ENCODE data around the gene PIK3C2B.
A peak's percentile ranks its signal among the peaks of the same experiment; 100 is the strongest.
"Not testable (repeated sequence)": the region's sequence is repeated elsewhere in the genome, so short reads cannot be mapped to it uniquely, and the experiment has no call there.

The PIK3C2B gene, protein sequence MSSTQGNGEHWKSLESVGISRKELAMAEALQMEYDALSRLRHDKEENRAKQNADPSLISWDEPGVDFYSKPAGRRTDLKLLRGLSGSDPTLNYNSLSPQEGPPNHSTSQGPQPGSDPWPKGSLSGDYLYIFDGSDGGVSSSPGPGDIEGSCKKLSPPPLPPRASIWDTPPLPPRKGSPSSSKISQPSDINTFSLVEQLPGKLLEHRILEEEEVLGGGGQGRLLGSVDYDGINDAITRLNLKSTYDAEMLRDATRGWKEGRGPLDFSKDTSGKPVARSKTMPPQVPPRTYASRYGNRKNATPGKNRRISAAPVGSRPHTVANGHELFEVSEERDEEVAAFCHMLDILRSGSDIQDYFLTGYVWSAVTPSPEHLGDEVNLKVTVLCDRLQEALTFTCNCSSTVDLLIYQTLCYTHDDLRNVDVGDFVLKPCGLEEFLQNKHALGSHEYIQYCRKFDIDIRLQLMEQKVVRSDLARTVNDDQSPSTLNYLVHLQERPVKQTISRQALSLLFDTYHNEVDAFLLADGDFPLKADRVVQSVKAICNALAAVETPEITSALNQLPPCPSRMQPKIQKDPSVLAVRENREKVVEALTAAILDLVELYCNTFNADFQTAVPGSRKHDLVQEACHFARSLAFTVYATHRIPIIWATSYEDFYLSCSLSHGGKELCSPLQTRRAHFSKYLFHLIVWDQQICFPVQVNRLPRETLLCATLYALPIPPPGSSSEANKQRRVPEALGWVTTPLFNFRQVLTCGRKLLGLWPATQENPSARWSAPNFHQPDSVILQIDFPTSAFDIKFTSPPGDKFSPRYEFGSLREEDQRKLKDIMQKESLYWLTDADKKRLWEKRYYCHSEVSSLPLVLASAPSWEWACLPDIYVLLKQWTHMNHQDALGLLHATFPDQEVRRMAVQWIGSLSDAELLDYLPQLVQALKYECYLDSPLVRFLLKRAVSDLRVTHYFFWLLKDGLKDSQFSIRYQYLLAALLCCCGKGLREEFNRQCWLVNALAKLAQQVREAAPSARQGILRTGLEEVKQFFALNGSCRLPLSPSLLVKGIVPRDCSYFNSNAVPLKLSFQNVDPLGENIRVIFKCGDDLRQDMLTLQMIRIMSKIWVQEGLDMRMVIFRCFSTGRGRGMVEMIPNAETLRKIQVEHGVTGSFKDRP (N-terminal part only)

GRCh38 chr1:204494281-204495077 lies at the start of gene PIK3C2B:
Gene PIK3C2B, minus strand, starts transcription at chr1:204494805. Its CDS starts 25,003 bp downstream, at chr1:204469802.
- peak; percentile 70 for DNase-seq (ENCODE audit: low read depth)

DNA sequence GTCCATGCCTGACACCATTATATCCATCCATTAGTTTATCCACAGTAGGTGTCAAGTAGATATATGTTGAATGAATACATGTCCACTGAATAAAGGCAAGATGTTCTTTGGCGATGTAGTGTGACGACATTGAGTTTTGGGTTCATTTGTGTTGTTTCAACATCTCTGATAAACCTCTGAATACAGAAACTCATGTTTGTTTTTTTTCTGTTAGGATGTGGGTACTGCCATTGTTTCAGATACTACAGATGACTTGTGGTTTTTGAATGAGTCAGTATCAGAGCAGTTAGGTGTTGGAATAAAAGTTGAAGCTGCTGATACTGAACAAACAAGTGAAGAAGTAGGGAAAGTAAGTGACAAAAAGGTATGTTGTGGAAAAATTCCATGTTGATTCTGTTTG lies 49.7 kb upstream of the PIK3C2B start:
- DNase-seq (ENCODE audit: low read depth) = no peak

GRCh38 chr1:204541626-204542025 lies 47.0 kb upstream of the PIK3C2B start:
- DNase-seq (ENCODE audit: low read depth) = no peak

DNA sequence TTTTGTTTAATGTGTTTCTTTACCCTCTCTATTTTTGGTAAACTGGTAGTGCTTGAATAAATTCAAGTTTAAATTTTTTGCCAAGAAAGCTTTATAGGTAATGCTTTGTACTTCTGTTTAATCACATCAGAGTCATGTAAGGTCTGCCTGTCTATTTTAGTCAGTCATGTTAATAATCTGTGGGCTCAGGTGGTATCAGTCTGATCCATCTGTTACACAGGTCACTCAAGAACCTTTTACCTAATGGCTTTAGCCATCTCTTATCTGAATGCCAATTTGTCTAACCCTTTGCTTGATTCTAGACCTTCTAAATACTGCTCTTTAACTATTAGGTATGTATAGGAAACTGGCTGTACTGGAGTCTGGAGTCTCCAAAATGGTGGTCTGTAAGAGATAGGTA lies 38.2 kb upstream of the PIK3C2B start:
- DNase-seq (ENCODE audit: low read depth) = no peak

GRCh38 chr1:204530932-204531331 lies 36.3 kb upstream of the PIK3C2B start:
- DNase-seq (ENCODE audit: low read depth) = no peak

GRCh38 chr1:204529371-204529895 lies 34.8 kb upstream of the PIK3C2B start:
- no peak for DNase-seq (ENCODE audit: low read depth)

DNA sequence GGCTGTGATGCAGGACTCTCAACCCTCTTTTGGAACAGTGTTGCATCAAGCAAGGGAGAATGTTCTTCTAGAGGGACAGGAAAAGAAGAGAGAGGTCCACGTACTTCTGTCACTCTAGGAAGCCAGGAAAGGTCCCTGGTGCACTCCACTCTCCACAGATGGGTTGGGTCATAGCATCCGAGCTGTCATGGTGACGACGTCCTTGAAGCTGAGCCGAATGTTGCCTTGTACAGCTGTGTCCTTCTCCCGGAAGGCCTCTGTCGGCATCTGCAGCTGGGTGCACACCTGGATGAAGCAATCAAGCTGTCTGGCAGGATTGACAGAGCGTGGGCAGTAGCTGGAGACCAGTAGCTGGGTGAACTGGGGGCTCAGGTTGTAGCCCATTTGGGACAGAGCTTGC lies 34.1 kb upstream of the PIK3C2B start:
- DNase-seq (ENCODE audit: low read depth) = no peak

- DNase-seq (ENCODE audit: low read depth) = no peak
Observed at GRCh38 chr1:204528241-204528640, 33.6 kb upstream of the PIK3C2B start.

DNA sequence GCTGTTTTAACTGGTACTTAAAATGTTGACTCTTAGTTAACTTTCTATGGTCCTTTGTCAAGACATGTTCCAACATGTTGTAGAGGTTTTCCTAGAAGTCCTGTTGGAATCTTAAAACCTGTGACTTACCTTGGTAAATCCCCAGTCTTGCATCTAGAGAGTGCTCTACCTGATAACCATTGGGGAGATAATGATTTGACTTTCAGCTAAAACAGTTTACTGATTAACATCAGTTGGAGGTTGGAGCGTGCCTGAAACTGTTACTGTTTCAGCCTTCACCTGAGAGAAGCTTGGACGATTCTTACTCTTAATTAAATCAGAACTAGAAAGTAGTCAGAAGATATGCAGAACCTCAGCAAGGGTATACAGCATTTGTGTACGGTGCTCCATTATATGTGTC lies 30.4 kb upstream of the PIK3C2B start:
- DNase-seq (ENCODE audit: low read depth) = no peak

DNA sequence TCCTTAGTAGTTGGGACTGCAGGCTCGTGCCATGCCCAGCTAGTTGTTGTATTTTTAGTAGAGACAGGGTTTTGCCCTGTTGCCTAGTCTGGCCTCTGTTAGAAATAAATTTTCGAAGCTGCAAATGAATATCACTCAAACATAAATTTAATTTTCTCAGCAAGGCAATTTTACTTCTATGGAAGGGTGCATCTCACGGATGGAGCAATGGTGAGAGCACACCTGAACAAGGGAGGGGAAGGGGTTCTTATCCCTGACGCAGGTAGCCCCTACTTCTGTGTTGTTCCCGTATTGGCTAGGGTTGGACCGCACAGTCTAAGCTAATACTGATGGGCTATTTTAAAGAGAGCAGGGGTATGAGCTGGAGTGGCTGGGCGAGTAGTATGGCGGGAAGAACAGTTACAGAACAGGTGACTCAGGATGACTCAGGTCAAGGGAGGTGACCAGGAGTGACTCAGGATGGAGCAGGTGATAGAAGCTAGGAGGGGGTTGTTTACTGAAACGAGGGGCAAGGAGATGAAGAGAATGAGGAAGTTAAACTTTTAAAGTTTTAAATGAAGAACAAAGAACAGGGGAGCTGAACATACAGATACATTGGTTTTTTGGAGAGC lies 29.1 kb upstream of the PIK3C2B start:
- no peak for DNase-seq (ENCODE audit: low read depth)

- not testable (repeated sequence) for DNase-seq (ENCODE audit: low read depth)
Observed at GRCh38 chr1:204521941-204522521, 27.4 kb upstream of the PIK3C2B start.

DNA sequence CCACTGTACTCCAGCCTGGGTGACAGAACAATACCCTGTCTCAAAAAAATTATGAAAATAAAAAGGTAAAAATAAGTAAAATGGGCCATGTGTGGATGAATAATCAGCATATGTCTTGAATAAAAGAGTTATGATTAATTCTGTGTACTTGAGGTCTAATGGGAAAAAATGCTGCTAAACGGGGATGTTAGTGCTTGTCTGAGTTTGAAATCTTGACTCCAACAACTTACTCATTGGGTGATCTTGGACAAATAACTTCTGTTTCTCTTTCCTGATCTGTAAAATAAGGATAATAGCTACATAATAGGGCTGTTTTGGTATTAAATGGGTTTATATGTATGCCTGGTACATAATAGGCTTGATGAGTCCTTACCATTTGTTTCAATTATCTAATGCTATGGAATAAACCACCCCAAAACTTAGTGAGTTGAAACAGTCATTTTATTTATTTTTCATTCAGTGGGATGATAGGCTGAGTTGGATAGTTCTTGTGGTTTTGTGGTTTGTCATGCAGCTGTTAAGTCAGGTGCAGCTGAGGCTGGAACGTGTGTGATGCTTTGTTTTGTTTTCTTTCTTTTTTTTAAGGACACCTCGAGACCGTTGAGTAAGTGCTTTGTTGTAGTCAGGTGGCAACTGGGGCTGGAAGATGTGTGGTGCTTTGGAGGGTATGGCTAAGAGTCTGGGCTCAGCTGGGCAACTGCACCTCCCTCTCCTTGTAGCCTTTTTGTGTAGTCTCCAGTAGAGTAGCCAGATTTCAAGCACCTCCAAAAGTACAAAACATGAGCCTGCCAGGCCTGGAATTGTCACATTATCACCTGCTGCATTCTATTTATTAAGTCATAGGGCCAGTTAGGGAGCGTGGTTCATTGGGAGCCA lies 26.5 kb upstream of the PIK3C2B start:
- no peak for DNase-seq (ENCODE audit: low read depth)

GRCh38 chr1:204517382-204517781 lies 22.8 kb upstream of the PIK3C2B start:
- not testable (repeated sequence) for DNase-seq (ENCODE audit: low read depth)

- peak; percentile 94 for DNase-seq (ENCODE audit: low read depth)
Observed at GRCh38 chr1:204516180-204516879, 21.7 kb upstream of the PIK3C2B start, which contains the start of gene MDM4. Gene MDM4, plus strand, starts transcription at chr1:204516406. Its CDS starts 9,113 bp downstream, at chr1:204525519.

DNA sequence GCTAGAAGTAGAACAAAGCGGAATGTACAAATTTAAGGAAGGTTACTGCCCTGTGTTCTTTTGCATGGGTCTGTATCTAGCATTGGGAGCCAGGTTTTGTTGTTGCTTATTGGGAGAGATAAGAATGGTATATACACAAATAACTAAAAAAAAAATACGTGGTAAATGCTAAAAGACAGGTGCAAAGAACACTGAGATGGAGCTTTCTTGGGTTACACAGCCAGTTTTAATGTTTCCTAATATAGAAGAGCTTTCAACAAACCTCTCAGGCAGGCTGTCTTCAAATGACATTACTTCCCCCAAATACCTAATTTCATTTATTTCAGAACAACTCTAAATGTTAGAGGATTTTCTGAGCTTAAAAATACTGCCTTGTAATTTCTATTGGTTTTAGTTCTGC lies 20.2 kb upstream of the PIK3C2B start:
- no peak for DNase-seq (ENCODE audit: low read depth)

DNA sequence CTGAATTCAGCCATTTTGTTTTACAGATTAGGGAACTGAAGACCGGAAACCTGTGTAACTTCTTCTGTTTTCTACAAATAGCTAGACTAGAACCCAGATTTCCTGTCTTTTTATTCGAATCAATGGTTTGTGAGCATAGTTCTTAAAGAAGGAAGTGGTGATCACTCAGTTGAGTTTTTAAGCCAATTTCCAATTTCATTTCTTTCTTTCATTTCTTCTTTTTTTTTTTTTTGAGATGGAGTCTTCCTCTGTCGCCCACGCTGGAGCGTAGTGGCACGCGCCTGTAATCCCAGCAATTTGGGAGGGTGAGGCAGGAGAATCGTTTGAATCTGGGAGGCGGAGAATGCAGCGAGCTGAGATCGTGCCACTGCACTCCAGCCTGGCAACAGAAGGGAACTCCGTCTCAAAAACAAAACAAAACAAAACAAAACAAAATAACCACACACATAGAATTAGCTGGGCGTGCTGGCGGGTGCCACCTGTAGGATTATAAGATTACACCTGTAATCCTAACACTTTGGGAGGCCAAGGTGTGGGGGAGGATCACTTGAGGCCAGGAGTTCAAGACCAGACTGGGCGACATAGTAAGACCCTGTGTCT lies 18.6 kb upstream of the PIK3C2B start:
- no peak for DNase-seq (ENCODE audit: low read depth)

- no peak for DNase-seq (ENCODE audit: low read depth)
Observed at GRCh38 chr1:204511366-204511765, 16.8 kb upstream of the PIK3C2B start.

DNA sequence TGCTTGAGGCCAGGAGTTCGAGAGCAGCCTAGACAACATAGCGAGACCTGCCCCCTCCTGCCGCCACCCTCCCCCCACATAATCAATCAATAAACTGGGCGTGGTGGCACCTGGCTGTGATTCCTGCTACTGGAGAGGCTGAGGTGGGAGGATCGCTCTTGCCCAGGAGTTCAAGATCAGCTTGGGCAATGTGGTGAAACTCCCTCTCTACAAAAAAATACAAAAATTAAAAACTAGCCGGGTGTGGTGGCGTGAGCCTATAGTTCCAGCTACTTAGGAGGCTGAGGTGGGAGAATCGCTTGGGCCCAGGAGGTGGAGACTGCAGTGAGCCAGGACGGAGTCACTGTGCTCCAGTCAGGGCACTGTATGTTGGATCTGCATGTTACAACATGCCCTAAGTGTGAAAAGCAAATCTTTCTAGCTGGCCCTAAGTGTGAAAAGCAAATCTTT lies 14.6 kb upstream of the PIK3C2B start:
- no peak for DNase-seq (ENCODE audit: low read depth)
